Esophagus (tissue), 2 donors: Measurements from ENCODE around the gene EME2. TPM values are rescaled to one million over a fixed set of nuclear protein-coding genes. Genes with fewer than 3 reads are reported as not detected.

Experiments
- H3K27ac ChIP-seq, 2 donors: one replicate each; pipeline ENCODE4 v1.5.1; 2013; ENCODE audit warnings: low read depth in 2 of 2, mild to moderate bottlenecking in 2 of 2, inconsistent platforms in 1 of 2, low read length in 1 of 2, moderate library complexity in 1 of 2
- H3K27me3 ChIP-seq, 2 donors: one replicate each; pipeline ENCODE4 v1.6.1; 2013; ENCODE audit warnings: low read length in 2 of 2, control low read depth in 1 of 2, mild to moderate bottlenecking in 1 of 2; ENCODE audit not compliant: insufficient read depth in 2 of 2, control insufficient read depth in 1 of 2
- H3K36me3 ChIP-seq, 2 donors: one replicate each; pipeline ENCODE4 v1.6.1; 2013; ENCODE audit warnings: low read length in 1 of 2; ENCODE audit not compliant: control insufficient read depth in 2 of 2, insufficient read depth in 2 of 2
- H3K4me1 ChIP-seq, 2 donors: one replicate each; pipeline ENCODE4 v1.6.1; 2013; ENCODE audit warnings: low read length in 1 of 2; ENCODE audit not compliant: control insufficient read depth in 2 of 2, insufficient read depth in 2 of 2
- H3K4me3 ChIP-seq, 2 donors: one replicate each; pipeline ENCODE4 v1.5.1; 2013; ENCODE audit warnings: low read length in 2 of 2, mild to moderate bottlenecking in 2 of 2, low read depth in 1 of 2, moderate library complexity in 1 of 2
- H3K9me3 ChIP-seq, 2 donors: one replicate each; pipeline ENCODE4 v1.6.1; 2013; ENCODE audit warnings: mild to moderate bottlenecking in 2 of 2, low read depth in 1 of 2, low read length in 1 of 2, moderate library complexity in 1 of 2; ENCODE audit not compliant: control insufficient read depth in 2 of 2, insufficient read depth in 1 of 2
- WGBS, 2 donors: extraction: QIAGEN DNeasy Blood & Tissue Kit; methylation state at CpG; one replicate each; pipeline ENCODE4 v1.1.7; 2013; 5-methylcytosine and 5-hydroxymethylcytosine counted together
- polyA plus RNA-seq, 2 donors: library from polyadenylated mRNA; stranded (reverse); fragments of 200-250 nt; gene quantifications; one replicate each; pipeline ENCODE4 v1.2.3, GENCODE V29; 2013
- donor health status: healthy with polysubstance abuse.
- donor health status: Bipolar disorder and iron deficiency.

Gene EME2, protein sequence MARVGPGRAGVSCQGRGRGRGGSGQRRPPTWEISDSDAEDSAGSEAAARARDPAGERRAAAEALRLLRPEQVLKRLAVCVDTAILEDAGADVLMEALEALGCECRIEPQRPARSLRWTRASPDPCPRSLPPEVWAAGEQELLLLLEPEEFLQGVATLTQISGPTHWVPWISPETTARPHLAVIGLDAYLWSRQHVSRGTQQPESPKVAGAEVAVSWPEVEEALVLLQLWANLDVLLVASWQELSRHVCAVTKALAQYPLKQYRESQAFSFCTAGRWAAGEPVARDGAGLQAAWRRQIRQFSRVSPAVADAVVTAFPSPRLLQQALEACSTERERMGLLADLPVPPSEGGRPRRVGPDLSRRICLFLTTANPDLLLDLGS
- 10 to 100 TPM in 1 of 2 donors, 1 to 10 TPM in 1; 6.6 to 23.0 TPM for polyA plus RNA-seq

GRCh38 chr16:1772362-1772907 is at the start of gene EME2:
Gene EME2, plus strand, starts transcription at chr16:1772810. Its CDS starts 418 bp downstream, at chr16:1773228.
- 0 to 1% methylated on average over 39 to 53 of the region's 53 CpGs for WGBS, 2 donors
- peaks cover 6 to 34% of the 10 kb centered on the region in 2 donors for H3K4me1 ChIP-seq

DNA sequence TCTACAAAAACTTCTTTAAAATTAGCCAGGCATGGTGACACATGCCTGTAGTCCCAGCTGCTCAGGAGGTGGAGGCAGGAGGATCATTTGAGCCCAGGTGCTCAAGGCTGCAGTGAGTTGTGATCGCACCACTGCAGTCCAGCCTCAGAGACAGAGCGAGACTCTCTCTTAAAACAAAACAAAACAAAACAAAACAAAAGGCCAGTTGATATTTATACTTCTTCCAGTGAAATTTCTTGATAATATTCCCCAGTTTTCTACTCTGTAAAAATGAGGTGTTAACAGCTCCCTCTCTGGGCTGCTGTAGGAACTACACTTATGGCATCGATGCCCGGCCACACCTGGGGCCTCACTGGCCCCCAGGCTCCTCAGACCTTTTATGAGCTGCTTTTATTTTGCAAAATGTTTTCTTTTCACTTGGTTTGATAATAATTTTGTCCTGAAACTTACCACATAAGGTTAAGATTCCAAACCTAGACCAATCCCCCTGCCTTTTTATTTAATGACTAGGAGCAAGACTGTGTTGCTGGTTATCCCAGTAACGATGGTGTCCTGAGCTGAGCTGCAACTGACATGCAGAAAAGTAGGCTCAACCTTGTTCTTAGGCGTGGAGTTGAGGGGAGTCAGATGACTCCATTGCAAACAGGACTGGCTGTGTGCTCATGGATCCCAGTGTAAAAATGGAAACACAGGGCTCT is 49.0 kb upstream of the EME2 start:
- WGBS, 2 donors: 42 to 46% methylated on average over 6 of the region's 6 CpGs
- H3K36me3 ChIP-seq: peaks cover 5 to 31% of the 10 kb centered on the region in 2 donors
- H3K4me3 ChIP-seq: no peak overlapping the region
- no peaks in the 10 kb centered on the region for H3K9me3 ChIP-seq
- H3K27ac ChIP-seq: peak overlapping the region in 1 of 2 donors; percentile 50
- H3K27me3 ChIP-seq: no peaks in the 10 kb centered on the region
- H3K4me1 ChIP-seq: peaks cover 0 to 4% of the 10 kb centered on the region in 2 donors

More at GRCh38 chr16:1772362-1772907, at the start of gene EME2:
- Histone ChIP-seq H3K27me3 (no peaks in the 10 kb centered on the region), H3K4me3 (peak within 1 kb of the TSS; percentile 78 to 93), H3K27ac (peak within 1 kb of the TSS; percentile 92 to 97), H3K36me3 (peaks cover 7 to 46% of the 10 kb centered on the region in 2 donors), H3K9me3 (no peaks in the 10 kb centered on the region)

DNA sequence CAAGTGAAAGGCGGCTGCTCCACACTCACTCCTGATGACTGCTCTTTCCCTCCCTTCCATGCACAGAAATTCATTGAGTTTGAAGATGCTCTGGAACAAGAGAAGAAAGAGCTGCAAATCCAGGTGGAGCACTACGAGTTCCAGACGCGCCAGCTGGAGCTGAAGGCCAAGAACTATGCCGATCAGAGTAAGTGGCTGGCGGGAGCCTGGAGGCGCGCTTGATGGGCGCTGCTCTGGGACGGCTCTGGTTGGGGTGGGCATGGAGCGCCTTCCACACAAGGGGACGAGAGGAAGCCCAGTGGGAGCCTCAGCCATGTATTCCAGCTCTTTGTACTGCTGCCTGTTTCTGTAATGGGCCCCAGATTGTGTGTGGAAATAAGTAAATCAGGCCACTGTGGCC is 48.1 kb upstream of the EME2 start:
- Histone ChIP-seq H3K4me1 (peaks cover 0 to 4% of the 10 kb centered on the region in 2 donors), H3K4me3 (no peak overlapping the region), H3K36me3 (peaks cover 13 to 40% of the 10 kb centered on the region in 2 donors), H3K9me3 (no peaks in the 10 kb centered on the region), H3K27ac (no peak overlapping the region), H3K27me3 (no peaks in the 10 kb centered on the region)
- WGBS, 2 donors: 91 to 92% methylated on average over 12 of the region's 12 CpGs

DNA sequence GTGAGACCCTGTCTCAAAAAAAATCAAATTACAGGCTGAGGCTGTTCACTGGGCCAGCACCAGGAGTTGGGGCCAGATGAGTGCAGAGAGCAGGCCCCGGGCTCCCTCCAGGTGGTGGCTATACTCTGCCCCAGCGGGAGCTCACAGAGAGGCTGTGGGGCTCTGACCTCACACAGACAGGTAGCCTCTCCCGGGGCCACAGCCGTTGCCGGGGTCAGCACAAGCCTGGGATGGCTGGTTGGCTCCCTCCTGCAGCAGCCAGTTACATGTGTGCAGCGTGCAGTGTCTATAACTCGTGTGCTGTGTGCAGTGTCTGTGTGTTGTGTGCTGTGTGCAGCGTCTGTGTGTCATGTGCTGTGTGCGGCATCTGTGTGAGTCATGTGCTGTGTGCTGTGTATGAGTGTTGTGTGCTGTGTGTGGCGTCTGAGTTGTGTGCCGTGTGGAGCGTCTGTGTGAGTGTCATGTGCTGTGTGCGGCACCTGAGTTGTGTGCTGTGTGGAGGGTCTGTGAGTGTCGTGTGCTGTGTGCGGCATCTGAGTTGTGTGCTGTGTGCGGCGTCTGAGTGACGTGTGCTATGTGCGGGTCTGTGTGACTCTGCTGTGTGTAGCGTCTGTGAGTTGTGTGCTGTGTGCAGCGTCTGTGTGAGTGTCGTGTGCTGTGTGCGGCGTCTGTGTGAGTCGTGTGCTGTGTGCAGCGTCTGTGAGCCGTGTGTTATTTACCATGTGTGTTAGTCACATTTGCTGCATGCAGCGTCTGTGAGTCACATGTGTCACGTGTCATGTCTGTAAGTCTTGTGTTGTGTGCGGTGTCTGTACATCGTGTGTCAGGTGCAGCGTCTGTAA is 45.7 kb upstream of the EME2 start:
- Histone ChIP-seq H3K4me3 (no peak overlapping the region), H3K4me1 (peaks cover 0 to 4% of the 10 kb centered on the region in 2 donors), H3K36me3 (peaks cover 13 to 42% of the 10 kb centered on the region in 2 donors), H3K27me3 (no peaks in the 10 kb centered on the region), H3K9me3 (no peaks in the 10 kb centered on the region), H3K27ac (no peak overlapping the region)
- 93 to 94% methylated on average over 32 of the region's 32 CpGs for WGBS, 2 donors

GRCh38 chr16:1727651-1728624 is 44.7 kb upstream of the EME2 start:
- Histone ChIP-seq H3K27me3 (no peaks in the 10 kb centered on the region), H3K27ac (no peak overlapping the region), H3K4me1 (peaks cover 0 to 4% of the 10 kb centered on the region in 2 donors), H3K9me3 (no peaks in the 10 kb centered on the region), H3K36me3 (peaks cover 13 to 49% of the 10 kb centered on the region in 2 donors), H3K4me3 (no peak overlapping the region)
- 92 to 93% methylated on average over 36 to 37 of the region's 37 CpGs for WGBS, 2 donors

DNA sequence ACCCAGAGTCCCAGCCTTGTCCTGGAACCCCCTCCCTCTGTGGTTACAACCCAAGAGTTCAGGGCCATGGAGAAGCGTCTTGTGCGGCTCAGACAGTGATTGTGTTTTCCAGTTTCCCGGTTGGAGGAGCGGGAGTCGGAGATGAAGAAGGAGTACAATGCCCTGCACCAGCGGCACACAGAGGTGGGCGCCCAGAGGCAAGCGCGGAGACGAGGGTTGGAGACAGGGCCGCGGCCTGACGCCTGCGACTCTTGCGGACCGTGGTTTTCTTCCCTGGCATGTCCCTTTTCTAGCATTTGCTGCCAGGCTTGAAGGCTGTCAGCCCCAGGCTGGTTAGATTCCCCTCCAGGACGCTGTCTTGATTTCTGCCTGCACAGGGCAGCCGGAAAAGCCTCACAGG is 43.6 kb upstream of the EME2 start:
- Histone ChIP-seq H3K27me3 (no peaks in the 10 kb centered on the region), H3K27ac (no peak overlapping the region), H3K4me3 (no peak overlapping the region), H3K9me3 (no peaks in the 10 kb centered on the region), H3K36me3 (peaks cover 13 to 59% of the 10 kb centered on the region in 2 donors), H3K4me1 (no peaks in the 10 kb centered on the region)
- WGBS, 2 donors: 95 to 97% methylated on average over 18 of the region's 18 CpGs

DNA sequence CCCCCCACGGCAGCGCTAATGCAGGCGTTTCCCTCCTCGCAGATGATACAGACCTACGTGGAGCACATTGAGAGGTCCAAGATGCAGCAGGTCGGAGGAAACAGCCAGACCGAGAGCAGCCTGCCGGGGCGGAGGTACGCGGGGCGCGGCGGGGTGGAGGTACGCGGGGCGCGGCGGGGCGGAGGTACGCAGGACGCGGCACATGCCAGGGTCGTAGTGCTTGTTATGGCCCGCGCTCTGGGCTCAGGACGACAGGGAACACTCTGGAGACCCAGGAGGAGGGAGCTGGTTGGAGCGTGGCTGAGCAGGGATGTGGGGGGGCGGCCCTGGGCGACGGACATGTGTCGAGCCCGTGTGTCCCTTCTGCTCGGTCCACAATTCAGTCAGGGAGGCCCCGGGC is 43.2 kb upstream of the EME2 start:
- 93 to 95% methylated on average over 35 of the region's 35 CpGs for WGBS, 2 donors

GRCh38 chr16:1731073-1731472 is 41.5 kb upstream of the EME2 start:
- Histone ChIP-seq H3K4me1 (no peaks in the 10 kb centered on the region), H3K27ac (no peak overlapping the region), H3K27me3 (no peaks in the 10 kb centered on the region), H3K36me3 (peaks cover 13 to 64% of the 10 kb centered on the region in 2 donors), H3K9me3 (peaks cover 0 to 5% of the 10 kb centered on the region in 2 donors), H3K4me3 (no peak overlapping the region)
- 88 to 94% methylated on average over 7 of the region's 7 CpGs for WGBS, 2 donors

More for the DNA sequence above, 43.2 kb upstream of the EME2 start:
- Histone ChIP-seq H3K36me3 (peaks cover 13 to 63% of the 10 kb centered on the region in 2 donors), H3K4me1 (no peaks in the 10 kb centered on the region), H3K4me3 (no peak overlapping the region), H3K27me3 (no peaks in the 10 kb centered on the region), H3K27ac (no peak overlapping the region), H3K9me3 (no peaks in the 10 kb centered on the region)
